Measurements from ENCODE around the gene CCDC148. TPM values are rescaled to one million over a fixed set of nuclear protein-coding genes. Genes with fewer than 3 reads are reported as not detected.

The CCDC148 gene
- polyA plus RNA-seq, 1 donor, result 0.26 TPM

- DNase-seq, result no peak
Observed at GRCh38 chr2:158153270-158154015, 303.1 kb downstream of the CCDC148 start.

GRCh38 chr2:158144914-158145625 lies 311.5 kb downstream of the CCDC148 start:
- no peak for DNase-seq

- DNase-seq, result no peak
Observed at GRCh38 chr2:158143703-158144360, 312.7 kb downstream of the CCDC148 start.

- no peak for DNase-seq
Observed at GRCh38 chr2:158142568-158143332, 313.8 kb downstream of the CCDC148 start.

- no peak for DNase-seq
Observed at GRCh38 chr2:158142165-158142564, 314.4 kb downstream of the CCDC148 start.

- DNase-seq, result no peak
Observed at GRCh38 chr2:158140201-158140600, 316.4 kb downstream of the CCDC148 start.

GRCh38 chr2:158138255-158138654 lies 318.3 kb downstream of the CCDC148 start:
- no peak for DNase-seq

GRCh38 chr2:158135096-158135495 lies 321.5 kb downstream of the CCDC148 start:
- DNase-seq, result no peak

GRCh38 chr2:158134655-158135054 lies 321.9 kb downstream of the CCDC148 start:
- no peak for DNase-seq

GRCh38 chr2:158134055-158134454 lies 322.5 kb downstream of the CCDC148 start:
- no peak for DNase-seq

GRCh38 chr2:158131919-158132566 lies 324.5 kb downstream of the CCDC148 start:
- DNase-seq, result no peak

GRCh38 chr2:158131483-158131912 lies 325.1 kb downstream of the CCDC148 start:
- DNase-seq, result no peak

- DNase-seq, result no peak
Observed at GRCh38 chr2:158130832-158131473, 325.6 kb downstream of the CCDC148 start.

- no peak for DNase-seq
Observed at GRCh38 chr2:158129037-158129436, 327.5 kb downstream of the CCDC148 start.

- DNase-seq, result no peak
Observed at GRCh38 chr2:158128168-158128973, 328.2 kb downstream of the CCDC148 start.

GRCh38 chr2:158127380-158127804 lies 329.2 kb downstream of the CCDC148 start:
- DNase-seq, result no peak

GRCh38 chr2:158125756-158126498 lies 330.6 kb downstream of the CCDC148 start:
- DNase-seq, result no peak

GRCh38 chr2:158124896-158125295 lies 331.7 kb downstream of the CCDC148 start:
- DNase-seq, result no peak

Measured in hindlimb muscle (tissue), 1 donor.